Measurements from ENCODE around the gene CTIF. TPM values are rescaled to one million over a fixed set of nuclear protein-coding genes. Genes with fewer than 3 reads are reported as not detected.
"Not testable (repeated sequence)": the region's sequence is repeated elsewhere in the genome, so short reads cannot be mapped to it uniquely, and the experiment has no call there.

Gene CTIF
- 10 to 100 TPM; 14.6 to 30.7 (median 22.6) TPM for polyA plus RNA-seq (ENCODE audit: insufficient read length in 4 of 4)

GRCh38 chr18:48538531-48539405 lies at the start of gene CTIF:
Gene CTIF, plus strand, starts transcription at chr18:48539031. Its CDS starts 80,535 bp downstream, at chr18:48619566.
- DNase-seq (ENCODE audit: low read depth in 4 of 4, low spot score in 3 of 4): peak; percentile 88 to 95 (median 90)

- no peak for DNase-seq (ENCODE audit: low read depth in 4 of 4, low spot score in 3 of 4)
Observed at GRCh38 chr18:48490641-48491293, 48.1 kb upstream of the CTIF start.

GRCh38 chr18:48492880-48493279 lies 46.0 kb upstream of the CTIF start:
- DNase-seq (ENCODE audit: low read depth in 4 of 4, low spot score in 3 of 4): no peak

- no peak for DNase-seq (ENCODE audit: low read depth in 4 of 4, low spot score in 3 of 4)
Observed at GRCh38 chr18:48493434-48494230, 45.2 kb upstream of the CTIF start.

- no peak for DNase-seq (ENCODE audit: low read depth in 4 of 4, low spot score in 3 of 4)
Observed at GRCh38 chr18:48497863-48498262, 41.0 kb upstream of the CTIF start.

- DNase-seq (ENCODE audit: low read depth in 4 of 4, low spot score in 3 of 4): no peak
Observed at GRCh38 chr18:48500517-48500916, 38.3 kb upstream of the CTIF start.

GRCh38 chr18:48502906-48503305 lies 35.9 kb upstream of the CTIF start:
- no peak for DNase-seq (ENCODE audit: low read depth in 4 of 4, low spot score in 3 of 4)

GRCh38 chr18:48504819-48505218 lies 34.0 kb upstream of the CTIF start:
- no peak for DNase-seq (ENCODE audit: low read depth in 4 of 4, low spot score in 3 of 4)

- DNase-seq (ENCODE audit: low read depth in 4 of 4, low spot score in 3 of 4): not testable (repeated sequence)
Observed at GRCh38 chr18:48506983-48507568, 31.8 kb upstream of the CTIF start.

- DNase-seq (ENCODE audit: low read depth in 4 of 4, low spot score in 3 of 4): not testable (repeated sequence)
Observed at GRCh38 chr18:48512498-48512897, 26.3 kb upstream of the CTIF start.

- DNase-seq (ENCODE audit: low read depth in 4 of 4, low spot score in 3 of 4): no peak
Observed at GRCh38 chr18:48514786-48515185, 24.0 kb upstream of the CTIF start.

- DNase-seq (ENCODE audit: low read depth in 4 of 4, low spot score in 3 of 4): no peak
Observed at GRCh38 chr18:48517048-48517447, 21.8 kb upstream of the CTIF start.

- DNase-seq (ENCODE audit: low read depth in 4 of 4, low spot score in 3 of 4): no peak
Observed at GRCh38 chr18:48519431-48520100, 19.3 kb upstream of the CTIF start.

- DNase-seq (ENCODE audit: low read depth in 4 of 4, low spot score in 3 of 4): no peak
Observed at GRCh38 chr18:48521723-48522122, 17.1 kb upstream of the CTIF start.

GRCh38 chr18:48525671-48526070 lies 13.2 kb upstream of the CTIF start:
- no peak for DNase-seq (ENCODE audit: low read depth in 4 of 4, low spot score in 3 of 4)

- DNase-seq (ENCODE audit: low read depth in 4 of 4, low spot score in 3 of 4): no peak
Observed at GRCh38 chr18:48527461-48527860, 11.4 kb upstream of the CTIF start.

- no peak for DNase-seq (ENCODE audit: low read depth in 4 of 4, low spot score in 3 of 4)
Observed at GRCh38 chr18:48528861-48529260, 10.0 kb upstream of the CTIF start.

- DNase-seq (ENCODE audit: low read depth in 4 of 4, low spot score in 3 of 4): no peak
Observed at GRCh38 chr18:48529796-48530195, 9.0 kb upstream of the CTIF start.

GRCh38 chr18:48530399-48531081 lies 8.3 kb upstream of the CTIF start:
- no peak for DNase-seq (ENCODE audit: low read depth in 4 of 4, low spot score in 3 of 4)

- DNase-seq (ENCODE audit: low read depth in 4 of 4, low spot score in 3 of 4): no peak
Observed at GRCh38 chr18:48531082-48531403, 7.8 kb upstream of the CTIF start.

All from left renal pelvis (tissue), 4 donors.